ENCODE measurements around the gene C12orf60.

The C12orf60 gene

GRCh38 chr12:14854586-14855183 lies 51.2 kb downstream of the C12orf60 start:
- Histone ChIP-seq H3K56ac (ENCODE audit: low read length) (no peak overlapping the region), H2BK15ac (replicated peaks; ENCODE audit: low read depth) (no peak overlapping the region), H3K4ac (ENCODE audit: low read depth, low read length) (no peak overlapping the region), H3K9ac (ENCODE audit: low read length) (no peak overlapping the region), H3K4me3 (ENCODE audit: low read length) (no peak overlapping the region), H3K27me3 (ENCODE audit: insufficient read depth, low read length, poor library complexity) (no peaks in the 10 kb centered on the region), H2AK5ac (ENCODE audit: low read length) (no peak overlapping the region), H2BK120ac (ENCODE audit: low read depth, low read length) (no peak overlapping the region), H3K36me3 (ENCODE audit: control insufficient read depth, insufficient read depth, low read length) (no peaks in the 10 kb centered on the region), H3K79me1 (ENCODE audit: low read length) (no peaks in the 10 kb centered on the region), H3K4me1 (ENCODE audit: control insufficient read depth, low read depth, low read length) (no peaks in the 10 kb centered on the region), H2BK5ac (ENCODE audit: low read length) (no peak overlapping the region), H3K23ac (ENCODE audit: low read length) (no peak overlapping the region), H3K4me2 (ENCODE audit: low read length) (no peak overlapping the region), H3K27ac (ENCODE audit: low read depth, low read length) (no peak overlapping the region), H4K5ac (ENCODE audit: low read length) (no peak overlapping the region), H3K18ac (ENCODE audit: low read length) (no peak overlapping the region), H3K79me2 (ENCODE audit: control insufficient read depth, insufficient read depth, low read length) (no peaks in the 10 kb centered on the region), H4K8ac (ENCODE audit: low read depth, low read length) (no peak overlapping the region)
- DNase-seq = no peak
- WGBS (ENCODE audit: extremely low coverage, insufficient coverage, low lambda C conversion rate) = no CpG with 5 or more reads among the region's 6 CpGs

- WGBS (ENCODE audit: extremely low coverage, insufficient coverage, low lambda C conversion rate) = no CpG with 5 or more reads among the region's 1 CpG
These were observed 55.0 kb downstream of the C12orf60 start for GRCh38 chr12:14858513-14858912.

GRCh38 chr12:14860490-14860889 lies 57.0 kb downstream of the C12orf60 start:
- no peak overlapping the region for H4K5ac ChIP-seq (ENCODE audit: low read length)
- H3K27ac ChIP-seq (ENCODE audit: low read depth, low read length) = no peak overlapping the region
- H3K4me2 ChIP-seq (ENCODE audit: low read length) = no peak overlapping the region
- H2BK120ac ChIP-seq (ENCODE audit: low read depth, low read length) = no peak overlapping the region
- H3K36me3 ChIP-seq (ENCODE audit: control insufficient read depth, insufficient read depth, low read length) = no peaks in the 10 kb centered on the region
- no peak overlapping the region for H3K9ac ChIP-seq (ENCODE audit: low read length)
- H3K79me2 ChIP-seq (ENCODE audit: control insufficient read depth, insufficient read depth, low read length) = no peaks in the 10 kb centered on the region
- H2AK5ac ChIP-seq (ENCODE audit: low read length) = no peak overlapping the region
- H4K8ac ChIP-seq (ENCODE audit: low read depth, low read length) = no peak overlapping the region
- no peaks in the 10 kb centered on the region for H3K27me3 ChIP-seq (ENCODE audit: insufficient read depth, low read length, poor library complexity)
- H3K4me3 ChIP-seq (ENCODE audit: low read length) = no peak overlapping the region
- H3K4me1 ChIP-seq (ENCODE audit: control insufficient read depth, low read depth, low read length) = no peaks in the 10 kb centered on the region
- no peak overlapping the region for H3K18ac ChIP-seq (ENCODE audit: low read length)
- no peak overlapping the region for H3K56ac ChIP-seq (ENCODE audit: low read length)
- no peak overlapping the region for H3K4ac ChIP-seq (ENCODE audit: low read depth, low read length)
- no peak overlapping the region for H2BK5ac ChIP-seq (ENCODE audit: low read length)
- H3K23ac ChIP-seq (ENCODE audit: low read length) = no peak overlapping the region
- H3K79me1 ChIP-seq (ENCODE audit: low read length) = no peaks in the 10 kb centered on the region
- DNase-seq = no peak
- no peak overlapping the region for H2BK15ac ChIP-seq (replicated peaks; ENCODE audit: low read depth)

More at GRCh38 chr12:14858513-14858912, 55.0 kb downstream of the C12orf60 start:
- no peak overlapping the region for H2BK120ac ChIP-seq (ENCODE audit: low read depth, low read length)
- no peak overlapping the region for H3K4me2 ChIP-seq (ENCODE audit: low read length)
- H3K27ac ChIP-seq (ENCODE audit: low read depth, low read length) = no peak overlapping the region
- H4K8ac ChIP-seq (ENCODE audit: low read depth, low read length) = no peak overlapping the region
- no peak overlapping the region for H2BK15ac ChIP-seq (replicated peaks; ENCODE audit: low read depth)
- H2AK5ac ChIP-seq (ENCODE audit: low read length) = no peak overlapping the region
- H3K36me3 ChIP-seq (ENCODE audit: control insufficient read depth, insufficient read depth, low read length) = no peaks in the 10 kb centered on the region
- no peak overlapping the region for H3K9ac ChIP-seq (ENCODE audit: low read length)
- no peak overlapping the region for H3K4ac ChIP-seq (ENCODE audit: low read depth, low read length)
- no peaks in the 10 kb centered on the region for H3K4me1 ChIP-seq (ENCODE audit: control insufficient read depth, low read depth, low read length)
- no peaks in the 10 kb centered on the region for H3K79me1 ChIP-seq (ENCODE audit: low read length)
- H3K27me3 ChIP-seq (ENCODE audit: insufficient read depth, low read length, poor library complexity) = no peaks in the 10 kb centered on the region
- no peak overlapping the region for H3K56ac ChIP-seq (ENCODE audit: low read length)
- no peak overlapping the region for H4K5ac ChIP-seq (ENCODE audit: low read length)
- DNase-seq = no peak
- no peak overlapping the region for H3K23ac ChIP-seq (ENCODE audit: low read length)
- no peak overlapping the region for H3K4me3 ChIP-seq (ENCODE audit: low read length)
- H2BK5ac ChIP-seq (ENCODE audit: low read length) = no peak overlapping the region
- H3K18ac ChIP-seq (ENCODE audit: low read length) = no peak overlapping the region
- H3K79me2 ChIP-seq (ENCODE audit: control insufficient read depth, insufficient read depth, low read length) = no peaks in the 10 kb centered on the region

- no peak overlapping the region for H4K5ac ChIP-seq (ENCODE audit: low read length)
These were observed 65.5 kb downstream of the C12orf60 start for GRCh38 chr12:14868916-14869506.

GRCh38 chr12:14871247-14871646 lies 67.8 kb downstream of the C12orf60 start:
- no peak overlapping the region for H3K18ac ChIP-seq (ENCODE audit: low read length)
- DNase-seq = no peak
- H3K9ac ChIP-seq (ENCODE audit: low read length) = no peak overlapping the region
- H2BK15ac ChIP-seq (replicated peaks; ENCODE audit: low read depth) = no peak overlapping the region
- H3K27ac ChIP-seq (ENCODE audit: low read depth, low read length) = no peak overlapping the region
- no peak overlapping the region for H3K23ac ChIP-seq (ENCODE audit: low read length)
- H4K8ac ChIP-seq (ENCODE audit: low read depth, low read length) = no peak overlapping the region
- no peak overlapping the region for H2BK120ac ChIP-seq (ENCODE audit: low read depth, low read length)
- H3K56ac ChIP-seq (ENCODE audit: low read length) = no peak overlapping the region
- H3K79me1 ChIP-seq (ENCODE audit: low read length) = no peaks in the 10 kb centered on the region
- no peaks in the 10 kb centered on the region for H3K36me3 ChIP-seq (ENCODE audit: control insufficient read depth, insufficient read depth, low read length)
- no peaks in the 10 kb centered on the region for H3K27me3 ChIP-seq (ENCODE audit: insufficient read depth, low read length, poor library complexity)
- H3K4me3 ChIP-seq (ENCODE audit: low read length) = no peak overlapping the region
- no peaks in the 10 kb centered on the region for H3K4me1 ChIP-seq (ENCODE audit: control insufficient read depth, low read depth, low read length)
- no peak overlapping the region for H2BK5ac ChIP-seq (ENCODE audit: low read length)
- no CpG with 5 or more reads among the region's 1 CpG for WGBS (ENCODE audit: extremely low coverage, insufficient coverage, low lambda C conversion rate)
- H3K4me2 ChIP-seq (ENCODE audit: low read length) = no peak overlapping the region
- H3K79me2 ChIP-seq (ENCODE audit: control insufficient read depth, insufficient read depth, low read length) = no peaks in the 10 kb centered on the region
- no peak overlapping the region for H3K4ac ChIP-seq (ENCODE audit: low read depth, low read length)
- H4K5ac ChIP-seq (ENCODE audit: low read length) = no peak overlapping the region
- no peak overlapping the region for H2AK5ac ChIP-seq (ENCODE audit: low read length)

More at GRCh38 chr12:14868916-14869506, 65.5 kb downstream of the C12orf60 start:
- H3K9ac ChIP-seq (ENCODE audit: low read length) = no peak overlapping the region
- DNase-seq = no peak
- WGBS (ENCODE audit: extremely low coverage, insufficient coverage, low lambda C conversion rate) = no CpG with 5 or more reads among the region's 3 CpGs
- no peaks in the 10 kb centered on the region for H3K36me3 ChIP-seq (ENCODE audit: control insufficient read depth, insufficient read depth, low read length)
- H3K4ac ChIP-seq (ENCODE audit: low read depth, low read length) = no peak overlapping the region
- no peaks in the 10 kb centered on the region for H3K4me1 ChIP-seq (ENCODE audit: control insufficient read depth, low read depth, low read length)
- no peak overlapping the region for H2BK120ac ChIP-seq (ENCODE audit: low read depth, low read length)
- no peak overlapping the region for H3K23ac ChIP-seq (ENCODE audit: low read length)
- no peaks in the 10 kb centered on the region for H3K79me1 ChIP-seq (ENCODE audit: low read length)
- H3K4me2 ChIP-seq (ENCODE audit: low read length) = no peak overlapping the region
- H2AK5ac ChIP-seq (ENCODE audit: low read length) = no peak overlapping the region
- H3K18ac ChIP-seq (ENCODE audit: low read length) = no peak overlapping the region
- no peak overlapping the region for H3K27ac ChIP-seq (ENCODE audit: low read depth, low read length)
- no peaks in the 10 kb centered on the region for H3K79me2 ChIP-seq (ENCODE audit: control insufficient read depth, insufficient read depth, low read length)
- no peak overlapping the region for H3K4me3 ChIP-seq (ENCODE audit: low read length)
- H2BK5ac ChIP-seq (ENCODE audit: low read length) = no peak overlapping the region
- H4K8ac ChIP-seq (ENCODE audit: low read depth, low read length) = no peak overlapping the region
- no peaks in the 10 kb centered on the region for H3K27me3 ChIP-seq (ENCODE audit: insufficient read depth, low read length, poor library complexity)
- H3K56ac ChIP-seq (ENCODE audit: low read length) = no peak overlapping the region
- no peak overlapping the region for H2BK15ac ChIP-seq (replicated peaks; ENCODE audit: low read depth)

GRCh38 chr12:14871886-14872285 lies 68.4 kb downstream of the C12orf60 start:
- Histone ChIP-seq H3K9ac (ENCODE audit: low read length) (no peak overlapping the region), H3K36me3 (ENCODE audit: control insufficient read depth, insufficient read depth, low read length) (no peaks in the 10 kb centered on the region), H3K27me3 (ENCODE audit: insufficient read depth, low read length, poor library complexity) (no peaks in the 10 kb centered on the region), H2BK120ac (ENCODE audit: low read depth, low read length) (no peak overlapping the region), H2BK5ac (ENCODE audit: low read length) (no peak overlapping the region), H3K4me3 (ENCODE audit: low read length) (no peak overlapping the region), H4K8ac (ENCODE audit: low read depth, low read length) (no peak overlapping the region), H4K5ac (ENCODE audit: low read length) (no peak overlapping the region), H3K79me2 (ENCODE audit: control insufficient read depth, insufficient read depth, low read length) (no peaks in the 10 kb centered on the region), H3K27ac (ENCODE audit: low read depth, low read length) (no peak overlapping the region), H3K18ac (ENCODE audit: low read length) (no peak overlapping the region), H3K4me2 (ENCODE audit: low read length) (no peak overlapping the region), H2BK15ac (replicated peaks; ENCODE audit: low read depth) (no peak overlapping the region), H3K23ac (ENCODE audit: low read length) (no peak overlapping the region), H3K4me1 (ENCODE audit: control insufficient read depth, low read depth, low read length) (no peaks in the 10 kb centered on the region), H3K56ac (ENCODE audit: low read length) (no peak overlapping the region), H3K79me1 (ENCODE audit: low read length) (no peaks in the 10 kb centered on the region), H2AK5ac (ENCODE audit: low read length) (no peak overlapping the region), H3K4ac (ENCODE audit: low read depth, low read length) (no peak overlapping the region)
- no CpG with 5 or more reads among the region's 1 CpG for WGBS (ENCODE audit: extremely low coverage, insufficient coverage, low lambda C conversion rate)
- no peak for DNase-seq

Measured in mesendoderm (in vitro differentiated cells).